Lung (tissue), 12 donors: ENCODE results near the gene MPL. TPM values are rescaled to one million over a fixed set of nuclear protein-coding genes. Genes with fewer than 3 reads are reported as not detected.

Experiments used
- ATAC-seq: fragments of 200-7000 bp; cut with Tn5 transposase; one replicate; pipeline ENCODE4 v1.9.1; 2020; ENCODE audit warnings: moderate number of reproducible peaks; ENCODE audit not compliant: insufficient read depth, low FRiP score
- DNase-seq, 3 donors: peaks; one replicate each; pipeline ENCODE4 v3.0.0-alpha.2; 2013 to 2017
- H3K27ac ChIP-seq, 2 donors: one replicate each; pipeline ENCODE4 v1.5.1; 2013; ENCODE audit warnings: mild to moderate bottlenecking in 2 of 2, moderate library complexity in 2 of 2, control low read depth in 1 of 2, inconsistent platforms in 1 of 2, low read depth in 1 of 2, low read length in 1 of 2
- H3K27me3 ChIP-seq, 3 donors: one replicate each; pipeline ENCODE4 v1.5.1; 2013; ENCODE audit warnings: low read length in 2 of 3; ENCODE audit not compliant: control insufficient read depth in 3 of 3, insufficient read depth in 3 of 3
- H3K36me3 ChIP-seq, 4 donors: one replicate each; pipeline ENCODE4 v1.5.1; 2013; ENCODE audit warnings: low read length in 4 of 4, mild to moderate bottlenecking in 1 of 4, moderate library complexity in 1 of 4; ENCODE audit not compliant: control insufficient read depth in 4 of 4, insufficient read depth in 4 of 4
- H3K4me1 ChIP-seq, 5 donors: one replicate each; pipeline ENCODE4 v1.5.1; 2013; ENCODE audit warnings: low read length in 5 of 5, mild to moderate bottlenecking in 2 of 5, moderate library complexity in 1 of 5; ENCODE audit not compliant: control insufficient read depth in 5 of 5, insufficient read depth in 5 of 5
- H3K4me3 ChIP-seq: one replicate; pipeline ENCODE4 v1.5.1; 2013; ENCODE audit warnings: mild to moderate bottlenecking, control low read depth, moderate library complexity
- H3K9ac ChIP-seq, 2 donors: one replicate each; pipeline ENCODE4 v1.5.1; 2013; ENCODE audit warnings: low read length in 2 of 2, control low read depth in 1 of 2; ENCODE audit not compliant: insufficient read depth in 1 of 2
- H3K9me3 ChIP-seq, 4 donors: one replicate each; pipeline ENCODE4 v1.5.1; 2013; ENCODE audit warnings: low read length in 3 of 4, mild to moderate bottlenecking in 1 of 4, moderate library complexity in 1 of 4; ENCODE audit not compliant: control insufficient read depth in 4 of 4, insufficient read depth in 3 of 4
- WGBS, 2 donors: extraction: QIAGEN DNeasy Blood & Tissue Kit; methylation state at CpG; one replicate each; pipeline ENCODE4 v1.1.7; 2013; 5-methylcytosine and 5-hydroxymethylcytosine counted together
- polyA plus RNA-seq, 2 donors: library from polyadenylated mRNA; stranded (reverse); fragments of 200-250 nt; gene quantifications; one replicate each; pipeline ENCODE4 v1.2.1, GENCODE V29; 2013
- total RNA-seq, 2 donors: library from RNA; depleted of rRNA in 1 of 2; stranded (reverse); fragments of >200 nt in 1 of 2; gene quantifications; one replicate each; pipeline ENCODE4 v1.2.1, GENCODE V29; 2014 to 2021
- TF ChIP-seq, protein P1 (sequence below): IDR thresholded peaks from 2 replicates; pipeline ENCODE4 v1.5.1; 2012; ENCODE audit warnings: mild to moderate bottlenecking; ENCODE audit errors: control extremely low read depth, extremely low read depth
- donor health status: control.
- donor health status: control.
- donor health status: Bipolar disorder and iron deficiency.
- donor health status: healthy.
- donor health status: DM: yes; HTN: yes; CAD: no.

MPL gene
- total and polyA plus RNA-seq, 4 donors, result 0.12 to 0.67 (median 0.43) TPM

DNA sequence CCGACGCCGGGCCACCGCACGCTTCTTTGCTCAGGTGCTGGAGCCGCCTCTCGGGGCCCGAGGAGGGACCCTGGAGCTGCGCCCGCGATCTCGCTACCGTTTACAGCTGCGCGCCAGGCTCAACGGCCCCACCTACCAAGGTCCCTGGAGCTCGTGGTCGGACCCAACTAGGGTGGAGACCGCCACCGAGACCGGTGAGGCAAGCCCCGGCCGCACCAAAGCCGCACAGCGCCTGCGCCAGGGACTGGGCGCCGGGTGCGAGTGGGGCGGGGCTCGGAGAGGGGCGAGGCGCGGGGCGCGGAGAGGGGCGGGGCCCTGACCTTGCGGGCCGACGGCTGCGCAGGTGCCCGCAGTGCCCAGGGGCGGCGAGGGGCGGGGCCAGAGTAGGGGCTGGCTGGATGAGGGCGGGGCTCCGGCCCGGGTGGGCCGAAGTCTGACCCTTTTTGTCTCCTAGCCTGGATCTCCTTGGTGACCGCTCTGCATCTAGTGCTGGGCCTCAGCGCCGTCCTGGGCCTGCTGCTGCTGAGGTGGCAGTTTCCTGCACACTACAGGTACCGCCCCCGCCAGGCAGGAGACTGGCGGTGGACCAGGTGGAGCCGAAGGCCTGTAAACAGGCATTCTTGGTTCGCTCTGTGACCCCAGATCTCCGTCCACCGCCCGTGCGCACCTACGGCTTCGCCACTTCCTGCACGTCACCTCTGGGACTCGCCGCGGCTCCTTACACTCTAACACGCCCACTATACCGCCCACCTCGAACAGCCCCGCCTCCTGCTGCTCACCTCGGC is 11.4 kb downstream of the MPL start:
- Histone ChIP-seq H3K9me3 (no peaks in the 10 kb centered on the region), H3K27ac (peak overlapping the region; percentile 93 to 96), H3K27me3 (peaks cover 0 to 5% (median 0%) of the 10 kb centered on the region in 3 donors), H3K4me3 (peak overlapping the region; percentile 36), H3K4me1 (peaks cover 0 to 15% (median 4%) of the 10 kb centered on the region in 5 donors), H3K36me3 (no peaks in the 10 kb centered on the region), H3K9ac (peak overlapping the region; percentile 42 to 44)
- DNase-seq (peak; percentile 68 to 85 (median 83)), ATAC-seq (peak; percentile 93)
- WGBS, 2 donors, result 30 to 59% methylated on average over 71 to 72 of the region's 72 CpGs
- TF ChIP-seq, protein P1, sequence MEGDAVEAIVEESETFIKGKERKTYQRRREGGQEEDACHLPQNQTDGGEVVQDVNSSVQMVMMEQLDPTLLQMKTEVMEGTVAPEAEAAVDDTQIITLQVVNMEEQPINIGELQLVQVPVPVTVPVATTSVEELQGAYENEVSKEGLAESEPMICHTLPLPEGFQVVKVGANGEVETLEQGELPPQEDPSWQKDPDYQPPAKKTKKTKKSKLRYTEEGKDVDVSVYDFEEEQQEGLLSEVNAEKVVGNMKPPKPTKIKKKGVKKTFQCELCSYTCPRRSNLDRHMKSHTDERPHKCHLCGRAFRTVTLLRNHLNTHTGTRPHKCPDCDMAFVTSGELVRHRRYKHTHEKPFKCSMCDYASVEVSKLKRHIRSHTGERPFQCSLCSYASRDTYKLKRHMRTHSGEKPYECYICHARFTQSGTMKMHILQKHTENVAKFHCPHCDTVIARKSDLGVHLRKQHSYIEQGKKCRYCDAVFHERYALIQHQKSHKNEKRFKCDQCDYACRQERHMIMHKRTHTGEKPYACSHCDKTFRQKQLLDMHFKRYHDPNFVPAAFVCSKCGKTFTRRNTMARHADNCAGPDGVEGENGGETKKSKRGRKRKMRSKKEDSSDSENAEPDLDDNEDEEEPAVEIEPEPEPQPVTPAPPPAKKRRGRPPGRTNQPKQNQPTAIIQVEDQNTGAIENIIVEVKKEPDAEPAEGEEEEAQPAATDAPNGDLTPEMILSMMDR, result no peak

DNA sequence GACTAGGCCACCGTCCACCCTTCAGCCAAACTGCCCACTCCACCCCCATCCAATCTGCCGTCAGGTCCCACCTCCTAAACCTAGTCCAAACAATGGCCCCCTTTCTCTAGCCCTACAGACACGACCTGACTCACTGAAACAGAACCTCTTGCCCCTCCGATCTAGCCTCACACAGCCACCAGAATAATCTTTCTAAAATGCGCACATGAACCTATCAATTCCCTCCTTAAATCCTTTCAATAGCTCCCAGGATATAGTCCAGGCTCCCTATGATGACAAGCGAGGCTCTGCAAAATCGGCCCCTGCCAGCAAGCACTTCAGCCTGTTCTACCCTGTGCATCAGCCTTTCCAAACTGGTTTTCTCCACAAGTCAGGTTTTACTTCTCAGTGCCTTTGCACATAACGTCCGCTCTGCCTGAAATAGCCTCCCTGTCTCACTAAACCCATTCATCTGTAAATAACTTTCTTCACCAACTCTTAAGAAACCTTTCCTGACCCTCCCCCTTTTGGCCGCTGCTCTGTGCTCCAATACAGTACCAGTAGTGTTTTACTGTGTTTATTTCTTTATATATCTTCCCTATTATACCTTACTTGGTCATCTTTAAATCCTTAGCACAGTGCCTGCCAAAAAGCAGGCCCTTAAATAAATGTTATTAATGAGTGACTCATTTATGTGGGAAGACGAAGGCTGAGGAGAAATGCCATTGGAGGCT is 12.1 kb downstream of the MPL start:
- TF ChIP-seq, protein P1, result no peak
- H3K9me3 ChIP-seq, result no peaks in the 10 kb centered on the region
- H3K36me3 ChIP-seq, result no peaks in the 10 kb centered on the region
- peak overlapping the region; percentile 42 to 44 for H3K9ac ChIP-seq
- peak overlapping the region; percentile 93 to 96 for H3K27ac ChIP-seq
- H3K4me1 ChIP-seq, result peaks cover 0 to 12% (median 4%) of the 10 kb centered on the region in 5 donors
- peaks cover 0 to 5% (median 0%) of the 10 kb centered on the region in 3 donors for H3K27me3 ChIP-seq
- peak in 2 of 3 donors; percentile 24 to 56 for DNase-seq
- H3K4me3 ChIP-seq, result no peak overlapping the region
- 59 to 71% methylated on average over 11 of the region's 11 CpGs for WGBS, 2 donors
- ATAC-seq, result no peak

DNA sequence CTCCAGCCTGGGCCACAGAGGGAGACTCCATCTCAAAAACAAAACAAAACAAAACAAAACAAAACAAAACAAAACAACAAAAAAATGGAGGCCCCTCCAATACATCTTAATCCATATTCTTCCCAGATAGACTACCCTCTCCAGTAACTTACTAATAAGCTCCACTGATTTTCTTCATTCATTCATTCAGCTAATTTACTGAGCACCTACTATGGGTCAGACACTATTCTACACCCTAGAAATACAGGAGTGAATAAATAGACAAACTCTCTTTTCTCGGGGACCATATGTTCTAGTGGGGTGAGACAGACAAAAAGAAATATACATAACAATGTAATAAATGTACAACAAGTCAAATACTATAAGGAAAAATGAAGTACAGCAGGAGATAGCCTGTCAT is 13.4 kb downstream of the MPL start:
- no peak overlapping the region for H3K27ac ChIP-seq
- ATAC-seq, result no peak
- WGBS, 2 donors, result 89 to 92% methylated on average over 1 of the region's 1 CpG

More for the DNA sequence above, 13.4 kb downstream of the MPL start:
- H3K4me3 ChIP-seq, result no peak overlapping the region
- no peaks in the 10 kb centered on the region for H3K36me3 ChIP-seq
- no peaks in the 10 kb centered on the region for H3K9me3 ChIP-seq
- H3K27me3 ChIP-seq, result peaks cover 0 to 5% (median 0%) of the 10 kb centered on the region in 3 donors
- TF ChIP-seq, protein P1, result no peak
- H3K9ac ChIP-seq, result no peak overlapping the region
- DNase-seq, result no peak
- H3K4me1 ChIP-seq, result peaks cover 0 to 12% (median 4%) of the 10 kb centered on the region in 5 donors
